Esophagus squamous epithelium (tissue), 4 donors: ENCODE measurements around the gene ERC1.

Experiments used
- POLR2A ChIP-seq, 4 donors: fragments of 450-650 bp; IDR thresholded peaks; one replicate each; pipeline ENCODE4 v1.6.1; 2017; ENCODE audit warnings: antibody characterized with exemption in 4 of 4, mild to moderate bottlenecking in 4 of 4, moderate library complexity in 3 of 4
- TF ChIP-seq, protein P1 (sequence below), 6 experiments: fragments of 450-650 bp in 4 of 6; fragments of 200-600 bp in 2 of 6; sonication (generic) in 2 of 6; IDR thresholded peaks; one replicate each; pipeline ENCODE4 v1.5.1; 2016 to 2019; ENCODE audit warnings: antibody characterized with exemption in 6 of 6, mild to moderate bottlenecking in 4 of 6, moderate library complexity in 4 of 6

DNA sequence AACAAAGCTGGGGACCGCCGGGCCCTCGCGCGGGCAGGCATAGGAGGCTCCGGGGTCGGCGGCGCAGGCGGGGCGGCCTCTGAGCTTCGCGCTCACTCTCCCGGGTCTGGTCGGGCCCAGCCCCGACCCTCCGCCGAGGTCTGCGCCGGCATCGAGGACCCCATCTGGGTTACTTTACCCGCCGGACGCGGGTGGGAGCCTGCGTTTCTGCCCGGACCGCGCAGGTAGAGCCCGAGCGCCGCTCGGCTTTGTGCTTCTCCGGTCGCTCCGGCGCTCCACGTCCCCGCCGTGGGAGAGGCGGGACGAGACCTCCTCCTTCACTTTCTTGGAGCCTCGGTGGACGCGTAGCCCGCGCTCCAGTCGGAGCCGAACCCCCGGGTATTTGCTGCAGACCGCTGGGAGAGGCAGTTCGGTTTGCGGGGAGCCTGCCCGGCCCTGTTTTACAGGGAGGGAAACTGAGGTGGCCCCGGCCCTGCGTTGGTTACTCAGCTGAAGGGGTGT is 540.2 kb downstream of the ERC1 start:
- TF ChIP-seq POLR2A (IDR thresholded peaks at IDR 0.05), result no peak
- TF ChIP-seq, protein P1, sequence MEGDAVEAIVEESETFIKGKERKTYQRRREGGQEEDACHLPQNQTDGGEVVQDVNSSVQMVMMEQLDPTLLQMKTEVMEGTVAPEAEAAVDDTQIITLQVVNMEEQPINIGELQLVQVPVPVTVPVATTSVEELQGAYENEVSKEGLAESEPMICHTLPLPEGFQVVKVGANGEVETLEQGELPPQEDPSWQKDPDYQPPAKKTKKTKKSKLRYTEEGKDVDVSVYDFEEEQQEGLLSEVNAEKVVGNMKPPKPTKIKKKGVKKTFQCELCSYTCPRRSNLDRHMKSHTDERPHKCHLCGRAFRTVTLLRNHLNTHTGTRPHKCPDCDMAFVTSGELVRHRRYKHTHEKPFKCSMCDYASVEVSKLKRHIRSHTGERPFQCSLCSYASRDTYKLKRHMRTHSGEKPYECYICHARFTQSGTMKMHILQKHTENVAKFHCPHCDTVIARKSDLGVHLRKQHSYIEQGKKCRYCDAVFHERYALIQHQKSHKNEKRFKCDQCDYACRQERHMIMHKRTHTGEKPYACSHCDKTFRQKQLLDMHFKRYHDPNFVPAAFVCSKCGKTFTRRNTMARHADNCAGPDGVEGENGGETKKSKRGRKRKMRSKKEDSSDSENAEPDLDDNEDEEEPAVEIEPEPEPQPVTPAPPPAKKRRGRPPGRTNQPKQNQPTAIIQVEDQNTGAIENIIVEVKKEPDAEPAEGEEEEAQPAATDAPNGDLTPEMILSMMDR (IDR thresholded peaks at IDR 0.05), result no peak
